ENCODE results near the gene ABTB1. TPM values are rescaled to one million over a fixed set of nuclear protein-coding genes. Genes with fewer than 3 reads are reported as not detected.
"Not testable (repeated sequence)": the region's sequence is repeated elsewhere in the genome, so short reads cannot be mapped to it uniquely, and the experiment has no call there.

ABTB1 gene
- total RNA-seq, 1 donor from 2014 or later = 9.7 TPM

GRCh38 chr3:127654993-127655392, 17.8 kb upstream of the ABTB1 start:
- intact Hi-C loops (cut with micrococcal nuclease) = loop anchor here (10.0 kb wide), 1 partner anchor 480 kb away; no protein-coding TSS in a partner anchor
- H3K4me1 Mint-ChIP-seq (ENCODE audit: low read depth) = not testable (repeated sequence)

DNA sequence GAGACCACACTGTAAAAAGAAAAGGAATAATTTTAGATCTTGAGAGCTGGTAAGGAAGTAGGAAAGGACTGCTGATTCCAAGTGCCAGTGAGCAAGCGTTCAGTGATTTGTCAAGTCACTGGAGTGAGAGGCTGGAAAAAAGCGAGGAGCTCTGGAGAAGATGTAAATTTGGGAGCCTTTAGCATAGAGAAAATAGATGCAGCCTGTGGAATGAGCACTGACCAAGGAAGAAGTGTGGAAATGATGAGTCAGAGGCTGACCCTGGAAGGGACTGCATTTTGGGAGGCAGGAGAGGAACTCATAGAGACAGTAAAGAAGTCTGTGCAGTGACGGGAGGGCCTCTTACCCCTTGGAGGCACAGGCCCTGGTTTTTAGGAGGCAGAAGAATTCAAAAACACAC, 17.1 kb upstream of the ABTB1 start:
- intact Hi-C loops (cut with micrococcal nuclease) = loop anchor here (10.0 kb wide), 1 partner anchor 479 kb away; no protein-coding TSS in a partner anchor
- DNase-seq (ENCODE audit: low spot score) = no peak
- peaks cover 12% of the 10 kb centered on the region for H3K27me3 Mint-ChIP-seq (ENCODE audit: insufficient read depth)
- H3K4me1 Mint-ChIP-seq (ENCODE audit: low read depth) = no peaks in the 10 kb centered on the region
- no peaks in the 10 kb centered on the region for H3K36me3 Mint-ChIP-seq (ENCODE audit: low read depth)
- no peak overlapping the region for H3K4me3 Mint-ChIP-seq
- H3K27ac Mint-ChIP-seq = no peak overlapping the region
- no peaks in the 10 kb centered on the region for H3K9me3 Mint-ChIP-seq

More at GRCh38 chr3:127654993-127655392, 17.8 kb upstream of the ABTB1 start:
- H3K4me3 Mint-ChIP-seq; H3K9me3 Mint-ChIP-seq; DNase-seq (ENCODE audit: low spot score); H3K27ac Mint-ChIP-seq; H3K36me3 Mint-ChIP-seq (ENCODE audit: low read depth): not testable (repeated sequence)
- peaks cover 14% of the 10 kb centered on the region for H3K27me3 Mint-ChIP-seq (ENCODE audit: insufficient read depth)

DNA sequence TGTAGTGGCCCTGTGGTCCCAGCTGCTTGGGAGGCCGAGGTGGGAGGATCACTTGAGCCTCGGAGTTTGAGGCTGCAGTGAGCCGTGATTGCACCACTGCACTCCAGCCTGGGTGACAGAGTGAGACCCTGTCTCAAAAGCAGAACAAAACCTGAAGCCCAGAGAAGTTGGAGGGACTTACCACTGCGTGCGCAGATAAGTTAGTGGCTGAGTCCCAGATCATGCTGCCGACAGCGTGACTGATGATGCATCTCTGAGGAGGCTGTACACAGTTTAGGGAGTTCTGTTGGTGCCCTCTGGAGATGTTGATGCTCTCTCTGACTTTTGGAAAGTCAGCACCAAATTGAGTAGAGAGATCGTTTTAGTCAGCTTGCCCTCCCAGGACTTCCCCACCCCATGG, 15.8 kb upstream of the ABTB1 start:
- intact Hi-C loops (cut with micrococcal nuclease) = loop anchor here (10.0 kb wide), 1 partner anchor 478 kb away; no protein-coding TSS in a partner anchor

DNA sequence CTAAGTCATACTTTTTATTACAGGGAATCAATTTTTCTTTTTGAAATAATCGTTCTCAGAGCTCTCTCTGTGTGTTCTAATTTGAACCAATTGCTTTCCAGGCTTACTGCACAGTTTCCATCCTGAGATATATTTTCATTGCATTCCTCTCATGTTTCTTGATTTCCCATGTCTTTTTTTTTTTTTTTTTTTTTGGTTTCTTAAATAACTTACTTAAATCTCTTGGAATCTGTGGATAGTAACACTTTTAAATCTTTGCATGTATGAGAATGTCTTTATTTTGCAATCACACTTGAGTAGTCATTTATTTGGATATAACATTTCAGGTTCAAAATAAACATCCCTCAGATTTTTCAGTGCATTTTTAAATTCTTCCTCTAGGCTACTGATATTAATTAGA, 14.5 kb upstream of the ABTB1 start:
- DNase-seq (ENCODE audit: low spot score) = no peak
- H3K9me3 Mint-ChIP-seq = no peaks in the 10 kb centered on the region
- H3K27ac Mint-ChIP-seq = no peak overlapping the region
- no peaks in the 10 kb centered on the region for H3K4me1 Mint-ChIP-seq (ENCODE audit: low read depth)
- intact Hi-C loops (cut with micrococcal nuclease) = loop anchor here (10.0 kb wide), 1 partner anchor 477 kb away; no protein-coding TSS in a partner anchor
- peaks cover 16% of the 10 kb centered on the region for H3K27me3 Mint-ChIP-seq (ENCODE audit: insufficient read depth)
- H3K4me3 Mint-ChIP-seq = no peak overlapping the region
- H3K36me3 Mint-ChIP-seq (ENCODE audit: low read depth) = no peaks in the 10 kb centered on the region

More for the DNA sequence above, 15.8 kb upstream of the ABTB1 start:
- Mint-ChIP-seq H3K27ac (no peak overlapping the region), H3K36me3 (ENCODE audit: low read depth) (no peaks in the 10 kb centered on the region), H3K27me3 (ENCODE audit: insufficient read depth) (peaks cover 12% of the 10 kb centered on the region), H3K4me3 (no peak overlapping the region), H3K9me3 (no peaks in the 10 kb centered on the region), H3K4me1 (ENCODE audit: low read depth) (no peaks in the 10 kb centered on the region)
- no peak for DNase-seq (ENCODE audit: low spot score)

GRCh38 chr3:127660621-127661251, 12.0 kb upstream of the ABTB1 start:
- Mint-ChIP-seq H3K27ac (no peak overlapping the region), H3K4me3 (no peak overlapping the region), H3K4me1 (ENCODE audit: low read depth) (no peaks in the 10 kb centered on the region), H3K9me3 (no peaks in the 10 kb centered on the region), H3K27me3 (ENCODE audit: insufficient read depth) (peaks cover 22% of the 10 kb centered on the region), H3K36me3 (ENCODE audit: low read depth) (no peaks in the 10 kb centered on the region)
- DNase-seq (ENCODE audit: low spot score) = no peak
- intact Hi-C loops (cut with micrococcal nuclease) = no loop called here

GRCh38 chr3:127661600-127661999, 11.2 kb upstream of the ABTB1 start:
- no peak overlapping the region for H3K4me3 Mint-ChIP-seq
- intact Hi-C loops (cut with micrococcal nuclease) = no loop called here
- H3K36me3 Mint-ChIP-seq (ENCODE audit: low read depth) = no peaks in the 10 kb centered on the region
- peaks cover 18% of the 10 kb centered on the region for H3K27me3 Mint-ChIP-seq (ENCODE audit: insufficient read depth)
- no peaks in the 10 kb centered on the region for H3K9me3 Mint-ChIP-seq
- H3K27ac Mint-ChIP-seq = no peak overlapping the region
- no peaks in the 10 kb centered on the region for H3K4me1 Mint-ChIP-seq (ENCODE audit: low read depth)
- DNase-seq (ENCODE audit: low spot score) = no peak

DNA sequence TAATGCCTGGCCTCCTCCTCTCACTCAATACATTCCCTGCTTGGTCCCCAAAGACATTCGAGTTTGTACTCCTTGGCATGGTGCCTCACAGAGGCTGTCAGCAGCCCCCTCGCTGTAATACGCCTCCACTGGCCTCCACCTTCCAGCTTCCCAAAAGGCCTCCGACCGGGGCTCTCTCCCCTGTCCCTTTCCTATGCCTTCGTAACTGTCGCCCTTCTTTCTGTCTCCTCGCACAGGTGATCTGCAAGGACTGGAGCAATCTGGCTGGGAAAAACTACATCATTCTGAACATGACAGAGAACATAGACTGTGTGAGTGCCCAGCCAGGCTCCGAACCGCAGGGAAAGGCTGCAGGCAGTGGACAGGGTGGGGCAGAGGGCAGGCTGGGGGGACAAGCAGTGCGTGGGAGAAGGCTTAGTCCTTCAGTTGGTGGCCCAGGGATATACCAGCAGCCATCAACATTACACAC, 10.7 kb upstream of the ABTB1 start:
- H3K27me3 Mint-ChIP-seq (ENCODE audit: insufficient read depth) = peaks cover 18% of the 10 kb centered on the region
- intact Hi-C loops (cut with micrococcal nuclease) = no loop called here
- no peak overlapping the region for H3K4me3 Mint-ChIP-seq
- H3K36me3 Mint-ChIP-seq (ENCODE audit: low read depth) = no peaks in the 10 kb centered on the region
- no peak for DNase-seq (ENCODE audit: low spot score)
- no peaks in the 10 kb centered on the region for H3K4me1 Mint-ChIP-seq (ENCODE audit: low read depth)
- H3K9me3 Mint-ChIP-seq = no peaks in the 10 kb centered on the region
- no peak overlapping the region for H3K27ac Mint-ChIP-seq

DNA sequence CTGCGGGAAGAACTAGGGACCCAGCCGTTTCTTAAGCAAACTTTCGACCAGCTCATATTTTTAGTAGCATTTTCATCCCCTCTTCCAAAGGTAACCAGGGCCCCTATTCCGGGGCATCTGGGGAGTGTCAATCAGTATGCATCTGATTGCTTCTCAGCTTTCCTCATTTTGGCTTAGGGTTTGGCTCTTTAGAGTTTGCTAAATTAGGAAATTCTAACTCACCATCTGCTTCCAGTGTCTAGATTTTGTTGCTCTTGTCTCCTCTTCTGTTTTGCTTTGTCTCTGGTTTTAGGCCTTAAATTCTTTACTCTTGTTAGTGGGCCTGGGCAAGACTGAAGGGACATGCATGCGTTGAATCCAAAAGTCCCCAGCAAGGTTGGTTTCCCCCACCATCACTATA, 9.6 kb upstream of the ABTB1 start:
- Mint-ChIP-seq H3K4me3 (no peak overlapping the region), H3K9me3 (no peaks in the 10 kb centered on the region), H3K27ac (no peak overlapping the region), H3K36me3 (ENCODE audit: low read depth) (no peaks in the 10 kb centered on the region), H3K4me1 (ENCODE audit: low read depth) (no peaks in the 10 kb centered on the region), H3K27me3 (ENCODE audit: insufficient read depth) (peaks cover 14% of the 10 kb centered on the region)
- no peak for DNase-seq (ENCODE audit: low spot score)
- intact Hi-C loops (cut with micrococcal nuclease) = no loop called here

DNA sequence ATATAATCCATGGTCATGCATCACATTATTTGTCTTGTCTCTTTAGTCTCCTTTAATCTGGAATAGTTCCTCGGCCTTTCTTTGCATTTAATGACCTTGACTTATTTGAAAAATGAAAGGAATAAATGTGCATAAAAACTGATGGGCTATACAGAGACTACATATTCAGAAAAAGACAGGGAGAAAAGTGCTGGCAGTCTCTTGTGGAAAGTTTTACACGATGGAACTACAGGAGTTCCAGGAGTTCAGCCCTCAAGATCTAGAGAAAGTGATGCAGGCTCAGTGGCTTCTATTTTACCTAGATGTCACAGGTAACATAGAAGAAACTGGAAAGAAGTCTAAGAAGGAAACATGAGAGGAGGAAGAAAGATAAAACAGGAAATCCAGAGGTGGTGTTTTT, 7.6 kb upstream of the ABTB1 start:
- no peak for DNase-seq (ENCODE audit: low spot score)
- Mint-ChIP-seq H3K9me3 (no peaks in the 10 kb centered on the region), H3K36me3 (ENCODE audit: low read depth) (no peaks in the 10 kb centered on the region), H3K27ac (no peak overlapping the region), H3K4me3 (no peak overlapping the region), H3K4me1 (ENCODE audit: low read depth) (no peaks in the 10 kb centered on the region), H3K27me3 (ENCODE audit: insufficient read depth) (peaks cover 11% of the 10 kb centered on the region)
- intact Hi-C loops (cut with micrococcal nuclease) = no loop called here

GRCh38 chr3:127665586-127665985, 7.2 kb upstream of the ABTB1 start:
- intact Hi-C loops (cut with micrococcal nuclease) = no loop called here
- Mint-ChIP-seq H3K4me3 (no peak overlapping the region), H3K36me3 (ENCODE audit: low read depth) (no peaks in the 10 kb centered on the region), H3K27me3 (ENCODE audit: insufficient read depth) (peaks cover 11% of the 10 kb centered on the region), H3K4me1 (ENCODE audit: low read depth) (no peaks in the 10 kb centered on the region), H3K27ac (no peak overlapping the region), H3K9me3 (no peaks in the 10 kb centered on the region)
- DNase-seq (ENCODE audit: low spot score) = no peak

DNA sequence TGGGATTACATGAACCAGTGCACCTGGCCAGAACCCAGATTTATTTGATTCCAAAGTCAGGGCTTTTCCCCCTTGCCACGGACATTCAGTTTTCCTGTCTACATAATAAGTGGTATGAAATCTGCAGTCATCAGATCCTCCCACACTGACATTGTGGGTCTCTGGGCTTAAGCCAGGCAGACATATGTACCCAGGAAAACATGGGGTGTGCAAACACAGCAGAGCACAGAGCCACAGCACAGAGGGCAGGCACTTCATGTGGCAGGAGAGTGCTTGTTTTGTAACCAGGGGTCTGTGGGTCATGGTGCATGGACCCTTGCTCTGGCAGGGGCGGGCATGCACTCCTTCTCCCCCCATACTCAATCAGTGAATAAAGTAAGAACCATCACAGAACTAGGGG, 6.1 kb upstream of the ABTB1 start:
- H3K9me3 Mint-ChIP-seq = no peaks in the 10 kb centered on the region
- H3K27me3 Mint-ChIP-seq (ENCODE audit: insufficient read depth) = peaks cover 11% of the 10 kb centered on the region
- H3K4me1 Mint-ChIP-seq (ENCODE audit: low read depth) = peaks cover under 1% of the 10 kb centered on the region
- H3K4me3 Mint-ChIP-seq = no peak overlapping the region
- intact Hi-C loops (cut with micrococcal nuclease) = no loop called here
- H3K36me3 Mint-ChIP-seq (ENCODE audit: low read depth) = no peaks in the 10 kb centered on the region
- H3K27ac Mint-ChIP-seq = no peak overlapping the region
- DNase-seq (ENCODE audit: low spot score) = no peak

- H3K4me3 Mint-ChIP-seq = no peak overlapping the region
- no peaks in the 10 kb centered on the region for H3K9me3 Mint-ChIP-seq
- H3K27me3 Mint-ChIP-seq (ENCODE audit: insufficient read depth) = peaks cover 11% of the 10 kb centered on the region
- intact Hi-C loops (cut with micrococcal nuclease) = no loop called here
- H3K27ac Mint-ChIP-seq = no peak overlapping the region
- no peak for DNase-seq (ENCODE audit: low spot score)
- no peaks in the 10 kb centered on the region for H3K36me3 Mint-ChIP-seq (ENCODE audit: low read depth)
- peaks cover 5% of the 10 kb centered on the region for H3K4me1 Mint-ChIP-seq (ENCODE audit: low read depth)
These were observed 5.6 kb upstream of the ABTB1 start for GRCh38 chr3:127667119-127667681.

- peaks cover 10% of the 10 kb centered on the region for H3K4me1 Mint-ChIP-seq (ENCODE audit: low read depth)
- peaks cover 8% of the 10 kb centered on the region for H3K27me3 Mint-ChIP-seq (ENCODE audit: insufficient read depth)
- H3K36me3 Mint-ChIP-seq (ENCODE audit: low read depth) = no peaks in the 10 kb centered on the region
- H3K4me3 Mint-ChIP-seq = no peak overlapping the region
- H3K9me3 Mint-ChIP-seq = no peaks in the 10 kb centered on the region
- H3K27ac Mint-ChIP-seq = no peak overlapping the region
- DNase-seq (ENCODE audit: low spot score) = no peak
- intact Hi-C loops (cut with micrococcal nuclease) = no loop called here
These were observed 3.8 kb upstream of the ABTB1 start for GRCh38 chr3:127668906-127669305.

All from activated T-helper 1 cell treated with anti-CD3 and anti-CD28 coated beads, Interleukin-12 subunit alpha, Interleukin-12 subunit beta, Interleukin-2, Interleukin-4 antibody, amounts not matched to agents 30 ng/mL and 10 ng/mL and 1 ng/mL, durations not matched to agents 14 hours and 24 hours and 36 hours (primary cell).